HTERT RPE-1 (cell line): ENCODE measurements around the gene ALOX15.
"Not testable (repeated sequence)": the region's sequence is repeated elsewhere in the genome, so short reads cannot be mapped to it uniquely, and the experiment has no call there.

Experiments
- in situ Hi-C: fragments of 300-500 bp; cut with MboI; formaldehyde crosslinking; loops from 4 replicates; pipeline ENCODE4 v1.14.3; 2020; ENCODE audit warnings: low sequenced_read_pairs

ALOX15 gene

DNA sequence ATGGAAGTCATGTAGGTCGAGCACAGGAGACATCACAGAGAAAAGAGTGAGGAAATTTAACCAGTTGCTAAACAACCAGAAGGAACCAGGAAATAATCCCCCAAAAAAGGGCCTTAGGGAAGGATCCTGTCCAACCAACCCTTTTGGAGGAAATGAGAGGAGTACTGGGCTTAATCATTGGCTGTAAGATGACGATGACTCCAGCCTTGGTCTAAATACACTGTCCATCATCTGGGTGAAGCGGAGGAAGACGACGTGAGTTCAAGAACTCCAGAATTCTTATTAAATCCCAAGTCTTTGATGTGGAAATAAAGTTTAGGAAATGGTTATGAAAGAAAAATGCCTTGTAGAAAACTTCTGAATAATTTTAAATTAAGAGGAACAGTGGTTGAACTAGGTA lies 11.5 kb upstream of the ALOX15 start:
- in situ Hi-C loops, result no loop called here

DNA sequence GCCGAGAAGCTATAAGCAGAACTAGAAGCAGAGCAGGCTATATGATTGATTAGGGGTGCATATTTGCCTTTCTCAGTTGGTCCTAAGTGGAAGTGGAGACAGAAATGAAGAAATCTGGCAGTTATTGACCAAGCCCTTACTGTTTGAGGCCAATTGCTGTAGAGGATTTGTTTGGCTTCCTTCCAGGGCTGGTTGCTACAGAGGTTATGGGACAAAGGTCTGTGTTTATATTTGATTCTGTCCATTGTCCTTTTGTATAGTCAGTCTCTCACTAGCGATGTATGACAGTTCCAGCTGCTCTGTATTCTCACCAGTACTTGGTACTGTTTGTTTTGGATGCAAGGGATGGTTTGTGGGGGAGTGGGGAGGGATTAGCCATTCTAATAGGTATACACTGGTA lies 7.3 kb upstream of the ALOX15 start:
- in situ Hi-C loops, result no loop called here

DNA sequence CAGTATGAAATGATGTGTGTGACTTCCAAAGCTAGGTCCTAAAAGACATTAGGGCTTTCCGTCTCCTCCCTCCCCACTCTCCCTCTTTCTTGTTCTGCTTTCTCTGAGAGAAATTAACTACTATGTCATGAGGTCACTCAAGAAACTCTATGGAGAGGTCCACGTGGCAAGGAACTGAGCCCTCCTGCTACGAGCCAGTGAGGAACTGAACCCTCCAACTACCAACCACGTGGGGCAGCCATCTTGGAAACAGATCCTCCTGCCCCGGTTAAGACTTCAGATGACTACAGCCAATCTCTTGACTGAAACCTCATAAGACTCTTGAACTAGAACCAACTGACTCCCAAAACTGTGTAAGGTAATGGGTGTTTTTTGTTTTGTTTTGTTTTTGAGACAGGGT lies 4.2 kb upstream of the ALOX15 start:
- in situ Hi-C loops, result no loop called here

DNA sequence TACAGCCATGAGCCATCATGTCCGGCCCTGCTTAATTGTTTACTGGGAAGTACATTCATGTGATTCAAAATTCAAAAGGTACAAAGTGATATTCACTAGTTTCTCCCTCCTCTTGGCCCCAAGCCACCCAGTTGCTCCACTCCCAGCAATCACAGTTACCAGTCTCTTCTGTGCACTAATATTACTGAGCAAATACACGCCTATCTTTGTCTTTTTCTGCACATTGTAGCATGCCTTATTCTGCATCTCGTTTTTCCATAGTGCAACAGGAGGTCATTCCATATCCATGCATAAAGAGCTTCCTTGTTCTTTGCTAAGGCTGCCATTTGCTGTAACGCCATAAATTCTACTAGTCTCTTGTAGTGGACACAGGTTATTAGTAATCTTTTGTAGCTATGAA lies 2.2 kb upstream of the ALOX15 start:
- in situ Hi-C loops, result no loop called here

- in situ Hi-C loops, result no loop called here
Measured at GRCh38 chr17:4642286-4642685, 808 bp upstream of the ALOX15 start.

DNA sequence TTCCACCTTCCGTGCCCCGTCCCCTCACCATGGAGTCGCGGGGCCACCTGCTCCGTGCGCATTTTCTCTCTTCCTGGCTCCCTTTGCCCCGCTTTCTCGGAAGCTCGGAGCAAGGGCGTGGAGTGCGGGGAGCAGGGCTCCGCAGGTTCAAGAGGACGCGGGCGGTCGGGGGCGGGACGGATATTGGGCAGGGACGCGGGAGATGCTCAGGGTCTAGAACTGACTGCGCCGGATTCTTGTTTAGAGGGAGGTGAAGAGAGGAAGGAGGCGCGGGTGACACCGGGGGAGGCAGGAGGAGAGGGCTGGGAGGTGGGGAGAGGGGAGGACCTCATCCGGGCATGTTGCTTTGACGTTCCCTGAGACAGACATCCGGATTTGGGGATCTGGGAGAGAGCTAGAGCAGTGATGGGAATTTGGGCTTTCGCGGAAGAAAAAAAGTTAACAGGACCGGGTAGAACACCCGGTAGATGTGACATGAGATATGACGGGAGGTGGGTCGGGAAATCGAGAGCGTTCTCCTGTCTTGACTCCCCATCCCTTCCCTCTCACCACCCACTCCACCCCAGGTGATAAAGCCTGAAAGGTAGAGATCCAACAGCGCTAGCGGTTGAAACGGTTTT lies 799 bp downstream of the ALOX15 start:
- in situ Hi-C loops, result not testable (repeated sequence)

DNA sequence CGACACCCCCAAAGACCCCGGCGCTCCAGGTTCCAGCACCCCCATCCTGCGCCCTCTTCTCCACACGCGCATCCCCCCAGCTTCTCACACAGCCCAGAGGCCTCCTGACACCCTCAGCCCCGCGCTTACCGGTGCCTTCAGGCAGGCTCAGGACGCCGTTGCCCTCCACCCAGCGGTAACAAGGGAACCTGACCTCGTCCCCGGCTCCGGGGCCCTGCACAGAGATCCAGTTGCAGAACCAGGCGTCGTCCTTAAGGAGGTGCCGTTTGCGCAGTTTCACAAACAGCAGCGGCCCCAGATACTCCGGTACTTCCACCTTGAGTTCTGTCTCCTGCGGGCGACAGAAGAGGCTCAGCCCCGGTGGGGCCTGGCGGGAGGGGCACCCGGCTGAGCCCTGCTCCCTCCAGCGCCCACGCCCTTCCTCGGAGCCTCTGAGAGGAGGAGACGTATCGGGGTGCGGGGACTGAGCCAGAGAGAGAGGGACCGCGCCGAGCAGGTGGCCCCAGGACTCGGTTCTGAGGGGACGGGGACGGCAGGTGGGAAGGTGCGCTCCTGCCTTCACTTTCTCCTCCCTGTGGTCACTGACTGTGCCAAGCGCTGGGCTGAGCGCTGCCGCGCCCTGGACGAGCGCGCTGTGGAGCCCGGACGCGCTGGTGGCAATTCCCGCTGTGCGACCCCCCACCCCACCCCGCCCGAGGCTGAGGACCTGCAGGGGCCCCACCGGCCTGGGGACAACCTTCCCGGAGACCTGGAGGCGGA lies 2.0 kb downstream of the ALOX15 start:
- in situ Hi-C loops, result not testable (repeated sequence)

DNA sequence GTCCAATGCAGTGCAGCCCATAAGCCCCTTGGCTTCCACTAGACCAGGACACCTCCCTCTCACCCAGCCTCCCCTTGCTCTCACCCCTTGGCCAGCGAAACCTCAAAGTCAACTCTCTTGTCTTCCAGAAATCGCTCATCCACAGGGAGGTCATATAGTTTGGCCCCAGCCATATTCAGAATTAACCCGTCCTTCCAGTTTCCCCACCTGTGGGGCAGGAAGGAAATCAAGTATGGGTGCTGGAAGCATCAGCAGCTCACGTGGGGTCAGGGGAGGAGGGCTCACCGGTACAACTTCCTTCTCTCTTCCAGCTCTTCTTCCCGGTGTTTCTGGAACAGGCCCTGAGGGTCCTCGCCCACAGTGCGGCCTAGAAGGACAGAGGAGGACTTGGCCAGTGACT lies 2.7 kb downstream of the ALOX15 start:
- in situ Hi-C loops, result not testable (repeated sequence)

GRCh38 chr17:4636474-4637100 lies 4.9 kb downstream of the ALOX15 start:
- in situ Hi-C loops, result no loop called here

- in situ Hi-C loops, result no loop called here
Measured at GRCh38 chr17:4635823-4636375, 5.6 kb downstream of the ALOX15 start.

- in situ Hi-C loops, result no loop called here
Measured at GRCh38 chr17:4634976-4635375, 6.5 kb downstream of the ALOX15 start.

- in situ Hi-C loops, result no loop called here
Measured at GRCh38 chr17:4633643-4634042, 7.8 kb downstream of the ALOX15 start.

DNA sequence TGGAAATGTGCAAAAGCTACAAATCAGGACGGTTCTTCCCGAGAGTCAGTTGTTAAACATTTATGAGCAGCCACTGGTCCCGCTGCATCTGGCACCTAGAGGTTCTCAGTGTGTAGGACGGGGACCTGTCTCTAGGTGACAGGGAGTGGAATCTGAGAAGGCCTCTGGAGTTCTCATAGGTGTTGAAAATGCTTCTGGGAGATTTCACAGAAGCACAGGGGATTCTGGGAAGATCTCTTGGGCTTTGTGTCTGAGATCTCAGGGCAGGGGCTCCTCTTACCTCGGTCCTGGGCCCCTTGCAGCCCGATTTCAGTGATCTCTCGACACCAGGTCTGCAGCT lies 8.9 kb downstream of the ALOX15 start:
- in situ Hi-C loops, result no loop called here

DNA sequence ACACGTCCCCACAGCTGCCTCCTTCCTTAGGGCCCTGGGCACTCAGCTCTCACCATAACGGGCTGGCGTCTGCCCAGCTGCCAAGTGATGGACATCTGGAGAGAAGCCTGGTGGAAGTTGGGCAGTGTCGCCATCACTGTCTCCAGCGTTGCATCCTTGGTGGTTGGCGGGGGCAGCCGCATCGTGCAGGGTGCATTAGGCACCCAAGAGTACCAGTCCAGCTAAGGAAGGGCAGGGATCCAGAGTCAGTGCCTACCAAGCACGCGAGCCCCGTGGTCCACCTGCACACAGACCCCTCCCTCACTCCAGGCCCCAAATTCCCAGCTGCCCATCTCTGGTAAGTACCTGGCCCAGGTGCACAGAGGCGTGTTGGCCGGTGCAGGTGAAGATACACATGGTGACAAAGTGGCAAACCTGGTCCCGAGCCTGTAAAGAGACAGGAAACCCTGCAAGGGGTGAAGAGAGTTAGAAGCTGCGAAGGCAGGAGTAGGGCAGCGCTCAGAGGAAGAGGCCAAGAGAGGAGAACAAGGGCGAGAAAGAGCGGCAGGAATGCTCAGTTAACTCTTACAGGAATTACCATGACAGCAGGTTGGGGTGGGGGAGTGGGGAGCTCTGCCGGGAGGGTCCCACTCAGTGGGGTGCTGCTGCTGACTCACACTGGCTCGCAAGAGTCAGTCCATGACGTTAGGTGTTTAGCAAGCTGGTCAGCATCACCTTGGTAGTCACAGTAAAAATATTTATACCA lies 9.5 kb downstream of the ALOX15 start:
- in situ Hi-C loops, result no loop called here

GRCh38 chr17:4631431-4631830 lies 10.0 kb downstream of the ALOX15 start:
- in situ Hi-C loops, result no loop called here

GRCh38 chr17:4626734-4627256 lies 14.7 kb downstream of the ALOX15 start:
- in situ Hi-C loops, result no loop called here

DNA sequence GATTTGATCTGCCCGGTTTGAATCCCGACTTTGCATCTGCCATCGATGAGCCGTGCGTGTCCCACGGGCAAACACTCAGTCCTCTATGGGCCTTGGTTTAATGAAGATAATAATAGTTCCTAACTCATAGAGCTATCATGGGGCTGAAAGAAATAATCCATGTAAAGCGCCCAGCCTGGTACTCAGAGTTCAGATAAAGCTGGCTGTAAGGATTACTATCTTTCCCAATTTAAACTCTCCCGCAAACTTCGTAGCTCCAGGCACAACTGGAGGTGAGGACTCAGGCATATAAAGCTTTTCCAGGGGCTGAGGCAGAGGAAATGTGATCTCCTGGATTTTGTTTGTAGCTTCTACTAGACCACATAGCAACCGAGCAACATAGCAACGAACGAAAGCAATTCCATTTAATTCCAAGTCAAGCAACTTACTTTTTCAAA lies 16.3 kb downstream of the ALOX15 start:
- in situ Hi-C loops, result no loop called here

GRCh38 chr17:4624451-4624911 lies 17.0 kb downstream of the ALOX15 start:
- in situ Hi-C loops, result not testable (repeated sequence)

DNA sequence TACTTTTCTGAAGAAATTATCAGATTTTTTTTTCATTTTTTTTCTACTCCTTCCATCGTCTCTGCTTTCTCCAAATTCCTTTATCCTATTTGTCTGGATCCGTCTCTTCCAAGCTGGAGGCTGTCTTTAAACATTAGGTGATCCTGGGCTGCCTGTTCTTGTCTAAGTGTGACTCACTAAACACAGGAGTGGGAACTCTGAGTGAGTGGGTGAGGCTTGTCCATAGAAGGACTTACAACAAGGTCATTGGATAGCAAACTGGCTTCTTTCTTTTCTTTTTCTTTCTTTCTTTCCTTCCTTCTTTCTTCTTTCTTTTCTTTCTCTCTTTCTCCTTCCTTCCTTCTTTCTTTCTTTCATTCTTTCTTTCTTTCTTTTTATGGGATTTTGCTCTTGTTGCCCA lies 18.2 kb downstream of the ALOX15 start:
- in situ Hi-C loops, result no loop called here

- in situ Hi-C loops, result no loop called here
Measured at GRCh38 chr17:4622375-4622774, 19.1 kb downstream of the ALOX15 start.

DNA sequence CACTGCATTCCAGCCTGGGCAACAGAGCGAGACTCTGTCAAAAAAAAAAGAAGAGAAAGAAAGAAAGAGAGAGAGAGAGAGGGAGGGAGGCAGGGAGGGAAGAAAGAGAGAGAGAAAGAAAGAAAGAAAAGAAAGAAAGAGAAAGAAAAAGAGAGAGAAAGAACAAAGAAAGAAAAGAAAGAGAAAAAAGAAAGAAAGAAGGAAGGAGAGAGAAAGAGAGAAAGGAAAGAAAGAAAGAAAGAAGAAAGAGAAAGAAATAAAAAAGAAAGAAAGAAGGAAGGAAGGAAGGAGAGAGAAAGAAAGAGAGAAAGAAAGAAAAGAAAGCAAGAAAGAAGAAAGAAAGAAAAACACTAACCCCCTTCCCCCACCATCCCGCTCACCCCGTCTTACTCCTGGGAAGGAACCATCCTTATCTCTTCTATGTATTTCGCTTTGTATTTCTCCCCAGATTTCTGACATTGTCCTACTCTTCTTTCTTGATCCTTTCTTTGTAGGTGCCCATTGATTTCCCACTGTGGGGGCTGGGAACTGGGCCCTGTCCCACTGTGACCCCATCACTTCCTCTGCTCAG lies 20.9 kb downstream of the ALOX15 start:
- in situ Hi-C loops, result no loop called here
